T-helper 2 cell treated with Interferon-gamma antibody and Interleukin-4, amounts not matched to agents 100 ng/mL and 5 ng/mL, for 36 hours (primary cell): Measurements from ENCODE around the gene GRB10. TPM values are rescaled to one million over a fixed set of nuclear protein-coding genes. Genes with fewer than 3 reads are reported as not detected.
"Not testable (repeated sequence)": the region's sequence is repeated elsewhere in the genome, so short reads cannot be mapped to it uniquely, and the experiment has no call there.

Experiments used
- intact Hi-C: fragments of 100-400 bp; cut with micrococcal nuclease; formaldehyde crosslinking; loops from one replicate; pipeline ENCODE4 v1.15.1; 2023
- total RNA-seq: library from RNA; stranded (reverse); gene quantifications from 2 replicates; pipeline ENCODE4 v1.2.3, GENCODE V29; 2022

GRB10 gene
- total RNA-seq, 1 donor from 2014 or later = 3.7 TPM

DNA sequence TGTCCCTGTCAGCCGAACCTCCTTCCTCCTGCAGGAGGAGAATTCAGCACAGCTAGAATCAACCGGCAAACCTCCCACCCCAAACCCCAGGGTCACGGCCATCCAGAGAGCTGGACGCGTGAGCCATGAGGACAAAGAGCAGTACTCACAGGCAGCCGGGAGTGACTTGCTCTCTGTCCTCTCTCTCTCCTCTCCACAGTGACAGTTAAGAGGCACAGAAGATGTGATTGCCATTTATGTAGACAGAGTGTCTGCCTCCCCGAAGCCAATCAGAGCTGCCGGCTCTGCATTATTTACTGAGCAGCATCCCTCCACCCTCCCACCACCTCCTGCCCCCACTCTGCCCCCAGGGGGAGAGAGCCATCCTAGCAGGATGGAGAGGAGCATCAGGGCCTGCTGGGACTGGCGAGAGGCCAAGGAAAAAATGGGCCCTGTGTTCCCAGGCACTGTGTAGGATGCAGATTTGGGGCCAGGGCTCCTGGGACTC lies 221.8 kb downstream of the GRB10 start:
- intact Hi-C loops = no loop called here

DNA sequence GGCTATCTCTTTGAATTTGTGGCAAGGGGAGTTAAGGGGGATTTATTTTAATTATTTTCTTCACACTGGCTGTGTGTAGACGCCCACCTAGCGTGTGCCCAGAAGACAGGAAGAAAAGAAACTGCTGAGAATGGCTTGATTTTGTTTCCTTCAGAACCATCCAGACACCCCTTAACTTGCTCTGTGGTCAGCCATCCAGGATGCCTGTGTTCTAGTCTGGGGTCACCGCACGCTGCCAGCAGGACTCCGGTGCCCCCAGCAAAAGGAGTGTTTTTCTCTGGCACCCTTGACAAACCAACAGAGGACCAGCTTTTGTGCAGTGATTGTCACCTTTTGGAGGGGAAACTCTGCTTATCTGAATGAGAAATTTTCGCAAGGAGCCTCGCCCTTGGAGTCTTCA lies 222.8 kb downstream of the GRB10 start:
- intact Hi-C loops = no loop called here

- intact Hi-C loops = no loop called here
These were observed 224.2 kb downstream of the GRB10 start for GRCh38 chr7:50558294-50559053.

GRCh38 chr7:50557099-50557498 lies 225.6 kb downstream of the GRB10 start:
- intact Hi-C loops = no loop called here

GRCh38 chr7:50556247-50556991 lies 226.3 kb downstream of the GRB10 start:
- intact Hi-C loops = no loop called here

DNA sequence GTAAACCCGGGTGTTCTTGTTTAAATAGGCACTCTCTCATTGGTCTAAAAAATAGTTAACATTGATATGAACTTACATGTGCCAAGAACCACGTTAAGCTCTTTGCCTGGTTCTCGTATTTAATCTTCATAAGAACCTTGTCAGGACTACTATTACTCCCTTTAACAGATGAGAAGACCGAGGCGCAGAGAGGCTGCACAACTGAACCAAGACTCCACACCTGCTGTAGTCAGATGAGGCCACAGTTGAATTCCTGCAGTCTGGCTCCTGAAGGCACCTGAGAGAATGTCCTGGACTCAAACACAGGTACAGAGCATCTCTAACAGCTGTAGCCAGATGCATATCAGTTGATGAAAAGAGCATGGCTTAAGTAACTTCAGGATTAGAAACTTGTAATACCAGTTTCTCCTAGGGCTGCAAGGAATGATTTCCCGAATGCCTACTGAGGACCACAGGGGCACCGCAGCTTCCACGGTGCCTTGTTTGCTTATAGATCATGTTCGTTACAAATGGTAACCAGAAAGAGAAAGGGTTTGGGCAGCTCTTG lies 227.0 kb downstream of the GRB10 start:
- intact Hi-C loops = no loop called here

GRCh38 chr7:50554431-50555322 lies 228.0 kb downstream of the GRB10 start:
- intact Hi-C loops = no loop called here

GRCh38 chr7:50553973-50554372 lies 228.7 kb downstream of the GRB10 start:
- intact Hi-C loops = no loop called here

DNA sequence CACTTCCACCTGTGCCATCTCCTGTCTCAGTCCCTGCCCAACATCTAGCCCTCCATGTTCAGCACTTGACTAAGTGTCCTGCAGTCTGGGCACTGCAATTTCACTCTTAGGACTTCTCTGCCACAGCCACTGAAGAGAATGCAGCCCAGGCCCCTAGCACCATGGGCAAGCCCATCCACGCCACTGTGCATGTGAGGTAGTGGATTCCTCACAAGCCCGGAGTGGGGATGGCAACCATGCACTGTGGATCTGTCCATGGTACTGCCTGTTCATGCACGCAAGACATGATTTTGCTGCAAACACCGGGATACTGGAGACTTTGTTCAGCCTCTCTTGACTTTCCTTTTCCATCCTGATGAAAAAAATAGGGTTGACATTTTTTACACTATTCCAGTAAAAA lies 229.8 kb downstream of the GRB10 start:
- intact Hi-C loops = no loop called here

DNA sequence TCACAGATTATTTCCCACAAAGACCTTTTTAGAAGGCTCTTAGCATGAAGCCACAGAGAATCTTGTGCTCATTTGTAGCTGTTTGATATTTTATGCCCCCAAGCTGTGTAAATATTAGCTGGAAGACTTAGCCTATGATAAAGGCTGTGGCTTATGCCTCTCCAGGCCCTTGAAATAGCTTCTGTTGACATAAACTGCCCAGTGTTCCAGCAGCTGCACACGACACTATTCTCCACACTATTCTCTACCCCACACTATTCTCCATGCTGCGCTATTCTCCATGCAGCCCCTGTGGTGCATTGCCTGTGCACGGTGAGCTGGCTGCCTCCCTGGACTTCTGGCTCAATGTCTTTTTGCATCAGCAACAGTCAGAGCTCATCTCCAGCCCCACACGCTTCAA lies 230.6 kb downstream of the GRB10 start:
- intact Hi-C loops = no loop called here

DNA sequence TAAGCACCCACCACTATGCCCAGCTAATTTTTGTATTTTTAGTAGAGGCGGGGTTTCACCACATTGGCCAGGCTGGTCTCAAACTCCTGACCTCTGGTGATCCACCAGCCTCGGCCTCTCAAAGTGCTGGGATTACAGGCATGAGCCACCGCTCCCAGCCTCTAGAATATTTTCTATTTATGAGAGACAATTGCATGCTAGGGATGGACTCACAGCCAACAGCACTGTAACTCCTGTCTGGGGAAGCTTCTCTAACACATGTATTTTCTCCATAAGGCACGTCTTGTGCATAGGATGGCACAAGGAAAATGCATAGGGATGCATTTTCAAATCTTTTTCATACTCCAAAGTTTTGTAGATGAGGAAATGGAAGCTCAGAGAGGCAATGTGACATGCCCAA lies 237.1 kb downstream of the GRB10 start:
- intact Hi-C loops = not testable (repeated sequence)

- intact Hi-C loops = no loop called here
These were observed 237.7 kb downstream of the GRB10 start for GRCh38 chr7:50544992-50545391.

- intact Hi-C loops = no loop called here
These were observed 238.8 kb downstream of the GRB10 start for GRCh38 chr7:50543776-50544442.

DNA sequence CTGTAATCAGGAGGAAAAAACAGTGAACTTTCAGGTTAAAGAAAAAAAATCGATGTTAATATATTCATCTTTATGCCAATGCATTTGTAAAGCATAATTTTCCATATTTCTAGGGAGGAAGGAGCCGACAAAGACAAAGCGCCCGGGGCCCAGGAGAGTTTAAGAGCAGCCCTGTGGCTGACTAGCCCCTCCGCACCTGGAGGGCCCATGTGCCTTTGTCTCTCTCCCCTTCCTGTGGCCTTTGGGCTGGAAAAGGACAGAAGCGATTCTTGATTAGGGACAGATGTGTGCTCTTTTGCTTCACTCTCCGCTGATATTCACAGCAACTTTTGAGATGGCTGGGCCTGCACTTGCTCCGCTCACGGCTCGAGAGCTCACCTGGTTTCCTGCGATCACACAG lies 240.6 kb downstream of the GRB10 start:
- intact Hi-C loops = no loop called here

DNA sequence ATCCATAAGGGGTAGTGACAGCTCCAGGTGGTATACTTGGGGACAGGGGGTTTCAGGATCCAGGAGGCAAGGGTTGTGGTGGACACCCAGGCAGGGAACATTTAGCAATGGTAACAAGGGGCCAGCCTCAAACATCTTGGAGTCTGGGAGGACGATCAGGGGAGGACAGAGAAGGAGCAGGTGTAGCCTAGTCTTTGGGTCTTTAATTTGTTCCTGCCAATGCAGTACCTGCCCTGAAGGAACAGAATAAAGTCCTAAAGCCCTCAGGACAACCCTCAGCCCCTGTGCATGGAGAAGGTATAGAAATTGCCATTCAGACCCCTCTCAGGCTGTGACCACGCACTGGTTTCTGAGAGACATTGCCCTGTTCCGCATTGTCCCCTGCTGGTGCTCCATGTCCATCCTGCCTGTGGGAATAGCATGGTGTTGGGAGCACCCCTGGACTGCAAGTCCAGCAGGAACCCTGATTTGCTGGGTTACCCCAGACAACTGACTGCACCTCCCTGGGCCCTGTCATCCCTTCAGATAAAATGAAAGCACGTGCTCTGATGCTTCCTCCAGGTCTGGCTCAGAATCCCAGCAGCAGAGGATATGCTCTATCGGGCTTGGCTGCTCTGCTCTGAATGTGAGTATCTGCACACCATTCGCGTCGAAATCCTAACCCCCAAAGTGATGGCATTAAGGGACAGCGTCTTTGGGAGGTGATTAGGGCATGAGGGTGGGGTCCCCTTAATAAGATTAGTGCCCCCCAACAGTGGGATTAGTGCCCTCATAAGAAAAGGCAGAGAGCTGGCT lies 241.7 kb downstream of the GRB10 start:
- intact Hi-C loops = no loop called here

Other genes starting within 250 kb of the GRB10 start
- gene DDC, start 217.5 kb downstream of the GRB10 start, total RNA-seq = 0.55 TPM in 1 of 2 replicates, not detected in the other